HG02642 (cell line): ENCODE data around the gene SOX15.

Experiments used
- ATAC-seq: cut with Tn5 transposase; IDR thresholded peaks from one replicate; pipeline ENCODE4 v1.9.1; 2021; ENCODE audit warnings: mild to moderate bottlenecking; ENCODE audit not compliant: unreplicated experiment, poor library complexity

SOX15 gene

GRCh38 chr17:7559320-7560171 lies 30.3 kb downstream of the SOX15 start:
- ATAC-seq: no peak

GRCh38 chr17:7558544-7559319 lies 31.2 kb downstream of the SOX15 start, which contains the start of gene TNFSF13:
TNFSF13 (plus strand) TSS chr17:7558750; CDS start chr17:7559040, 290 bp downstream.
- no peak for ATAC-seq

- ATAC-seq: no peak
Measured at GRCh38 chr17:7557775-7558543, 31.9 kb downstream of the SOX15 start.

GRCh38 chr17:7557147-7557764 lies 32.6 kb downstream of the SOX15 start:
- no peak for ATAC-seq

- ATAC-seq: no peak
Measured at GRCh38 chr17:7556627-7557026, 33.3 kb downstream of the SOX15 start.

- no peak for ATAC-seq
Measured at GRCh38 chr17:7555320-7555948, 34.5 kb downstream of the SOX15 start.

GRCh38 chr17:7553356-7553755 lies 36.5 kb downstream of the SOX15 start:
- no peak for ATAC-seq

- no peak for ATAC-seq
Measured at GRCh38 chr17:7552621-7553051, 37.3 kb downstream of the SOX15 start.

- ATAC-seq: no peak
Measured at GRCh38 chr17:7551396-7551795, 38.5 kb downstream of the SOX15 start.

- ATAC-seq: no peak
Measured at GRCh38 chr17:7550344-7550743, 39.5 kb downstream of the SOX15 start.

- ATAC-seq: no peak
Measured at GRCh38 chr17:7549401-7550055, 40.4 kb downstream of the SOX15 start.

GRCh38 chr17:7548585-7549400 lies 41.1 kb downstream of the SOX15 start, which contains the start of gene TNFSF12:
TNFSF12 (plus strand) TSS chr17:7549058; CDS start chr17:7549154, 96 bp downstream.
- ATAC-seq: no peak

GRCh38 chr17:7544911-7545310 lies 45.0 kb downstream of the SOX15 start:
- no peak for ATAC-seq

- ATAC-seq: no peak
Measured at GRCh38 chr17:7541074-7541621, 48.7 kb downstream of the SOX15 start.

GRCh38 chr17:7538891-7539545 lies 50.9 kb downstream of the SOX15 start:
- ATAC-seq: no peak
